ENCODE data around the gene ROBO1. TPM values are rescaled to one million over a fixed set of nuclear protein-coding genes. Genes with fewer than 3 reads are reported as not detected.
"Not testable (repeated sequence)": the region's sequence is repeated elsewhere in the genome, so short reads cannot be mapped to it uniquely, and the experiment has no call there.

The ROBO1 gene
- polyA plus RNA-seq (ENCODE audit: insufficient read length in 4 of 4), result 100 to 1,000 TPM in 3 of 4 donors, 10 to 100 TPM in 1; 88.9 to 114 (median 107) TPM

GRCh38 chr3:79767905-79768267 lies at the start of gene ROBO1:
ROBO1 (minus strand) TSS chr3:79767998.
- peak in 1 of 4 donors; percentile 3 for DNase-seq (ENCODE audit: low read depth in 4 of 4, low spot score in 2 of 4)

GRCh38 chr3:79817224-79817623 lies 49.4 kb upstream of the ROBO1 start:
- no peak for DNase-seq (ENCODE audit: low read depth in 4 of 4, low spot score in 2 of 4)

GRCh38 chr3:79815478-79815877 lies 47.7 kb upstream of the ROBO1 start:
- no peak for DNase-seq (ENCODE audit: low read depth in 4 of 4, low spot score in 2 of 4)

- DNase-seq (ENCODE audit: low read depth in 4 of 4, low spot score in 2 of 4), result no peak
These were observed 42.8 kb upstream of the ROBO1 start for GRCh38 chr3:79810581-79810980.

GRCh38 chr3:79810092-79810491 lies 42.3 kb upstream of the ROBO1 start:
- no peak for DNase-seq (ENCODE audit: low read depth in 4 of 4, low spot score in 2 of 4)

GRCh38 chr3:79809106-79809505 lies 41.3 kb upstream of the ROBO1 start:
- DNase-seq (ENCODE audit: low read depth in 4 of 4, low spot score in 2 of 4), result no peak

- DNase-seq (ENCODE audit: low read depth in 4 of 4, low spot score in 2 of 4), result no peak
These were observed 40.7 kb upstream of the ROBO1 start for GRCh38 chr3:79808515-79808914.

GRCh38 chr3:79790177-79790576 lies 22.4 kb upstream of the ROBO1 start:
- not testable (repeated sequence) for DNase-seq (ENCODE audit: low read depth in 4 of 4, low spot score in 2 of 4)

- no peak for DNase-seq (ENCODE audit: low read depth in 4 of 4, low spot score in 2 of 4)
These were observed 5.5 kb upstream of the ROBO1 start for GRCh38 chr3:79773291-79773690.

- no peak for DNase-seq (ENCODE audit: low read depth in 4 of 4, low spot score in 2 of 4)
These were observed 1.4 kb upstream of the ROBO1 start for GRCh38 chr3:79769229-79769628.

GRCh38 chr3:79767194-79767904 lies 449 bp downstream of the ROBO1 start:
- peak in 2 of 4 donors; percentile 23 to 59 for DNase-seq (ENCODE audit: low read depth in 4 of 4, low spot score in 2 of 4)

- peak in 1 of 4 donors; percentile 19 for DNase-seq (ENCODE audit: low read depth in 4 of 4, low spot score in 2 of 4)
These were observed 1.2 kb downstream of the ROBO1 start for GRCh38 chr3:79766496-79767193.

- no peak for DNase-seq (ENCODE audit: low read depth in 4 of 4, low spot score in 2 of 4)
These were observed 1.9 kb downstream of the ROBO1 start for GRCh38 chr3:79765911-79766310.

GRCh38 chr3:79761441-79761840 lies 6.4 kb downstream of the ROBO1 start:
- no peak for DNase-seq (ENCODE audit: low read depth in 4 of 4, low spot score in 2 of 4)

GRCh38 chr3:79751703-79752102 lies 16.1 kb downstream of the ROBO1 start:
- DNase-seq (ENCODE audit: low read depth in 4 of 4, low spot score in 2 of 4), result no peak

- DNase-seq (ENCODE audit: low read depth in 4 of 4, low spot score in 2 of 4), result no peak
These were observed 30.3 kb downstream of the ROBO1 start for GRCh38 chr3:79737530-79737929.

- DNase-seq (ENCODE audit: low read depth in 4 of 4, low spot score in 2 of 4), result peak in 1 of 4 donors; percentile 29
These were observed 38.7 kb downstream of the ROBO1 start for GRCh38 chr3:79729096-79729495.

- no peak for DNase-seq (ENCODE audit: low read depth in 4 of 4, low spot score in 2 of 4)
These were observed 41.0 kb downstream of the ROBO1 start for GRCh38 chr3:79726786-79727185.

- no peak for DNase-seq (ENCODE audit: low read depth in 4 of 4, low spot score in 2 of 4)
These were observed 43.6 kb downstream of the ROBO1 start for GRCh38 chr3:79724206-79724605.

GRCh38 chr3:79690072-79690471 lies 77.7 kb downstream of the ROBO1 start:
- no peak for DNase-seq (ENCODE audit: low read depth in 4 of 4, low spot score in 2 of 4)

GRCh38 chr3:79685108-79685507 lies 82.7 kb downstream of the ROBO1 start:
- DNase-seq (ENCODE audit: low read depth in 4 of 4, low spot score in 2 of 4), result no peak

- DNase-seq (ENCODE audit: low read depth in 4 of 4, low spot score in 2 of 4), result no peak
These were observed 83.8 kb downstream of the ROBO1 start for GRCh38 chr3:79684041-79684440.
